Right atrium auricular region (tissue), 2 donors: Measurements from ENCODE around the gene GABRG3. TPM values are rescaled to one million over a fixed set of nuclear protein-coding genes. Genes with fewer than 3 reads are reported as not detected.

Experiments
- DNase-seq: peaks from one replicate; pipeline ENCODE4 v3.0.0-alpha.2; 2019; ENCODE audit warnings: low spot score
- H3K27ac ChIP-seq, 2 donors: fragments of 200-600 bp; sonication (generic); 1 replicate in 1 of 2; 2 replicates in 1 of 2; pipeline ENCODE4 v1.5.1; 2016 to 2019
- H3K27me3 ChIP-seq, 2 donors: fragments of 200-600 bp; sonication (generic); one replicate each; pipeline versions ENCODE4 v1.5.1 to v1.6.0; 2017 to 2019
- H3K36me3 ChIP-seq: fragments of 200-600 bp; sonication (generic); one replicate; pipeline ENCODE4 v1.5.1; 2016
- H3K4me1 ChIP-seq, 2 donors: fragments of 200-600 bp; sonication (generic); one replicate each; pipeline versions ENCODE4 v1.5.1 to v1.6.0; 2017 to 2019
- H3K4me3 ChIP-seq, 2 donors: fragments of 200-600 bp; sonication (generic); 1 replicate in 1 of 2; 2 replicates in 1 of 2; pipeline ENCODE4 v1.5.1; 2017 to 2019; ENCODE audit warnings: mild to moderate bottlenecking in 1 of 2, moderate library complexity in 1 of 2
- H3K9me3 ChIP-seq, 2 donors: fragments of 200-600 bp; sonication (generic); one replicate each; pipeline ENCODE4 v1.5.1; 2019
- CTCF ChIP-seq, 2 donors: fragments of 200-600 bp; sonication (generic); IDR thresholded peaks; one replicate each; pipeline ENCODE4 v1.5.1; 2019; ENCODE audit warnings: antibody characterized with exemption in 2 of 2
- total RNA-seq, 2 donors: library from RNA; depleted of rRNA; stranded (reverse); fragments of >200 nt; gene quantifications; one replicate each; pipeline ENCODE4 v1.1.0, GENCODE V29; 2016

GABRG3 gene
- total RNA-seq, 2 donors from 2014 or later, result not detected

GRCh38 chr15:27480642-27481041, 509.7 kb downstream of the GABRG3 start:
- no peak for DNase-seq
- no peak for TF ChIP-seq CTCF (IDR thresholded peaks at IDR 0.05)
- no peaks in the 10 kb centered on the region for H3K36me3 ChIP-seq

GRCh38 chr15:27481768-27482167, 510.8 kb downstream of the GABRG3 start:
- TF ChIP-seq CTCF (IDR thresholded peaks at IDR 0.05), result no peak
- no peak for DNase-seq
- Histone ChIP-seq H3K4me1 (no peaks in the 10 kb centered on the region), H3K9me3 (no peaks in the 10 kb centered on the region), H3K27me3 (no peaks in the 10 kb centered on the region), H3K27ac (no peak overlapping the region), H3K4me3 (no peak overlapping the region), H3K36me3 (no peaks in the 10 kb centered on the region)

More at GRCh38 chr15:27480642-27481041, 509.7 kb downstream of the GABRG3 start:
- no peak overlapping the region for H3K27ac ChIP-seq
- no peaks in the 10 kb centered on the region for H3K9me3 ChIP-seq
- H3K27me3 ChIP-seq, result no peaks in the 10 kb centered on the region
- H3K4me3 ChIP-seq, result no peak overlapping the region
- no peaks in the 10 kb centered on the region for H3K4me1 ChIP-seq

GRCh38 chr15:27482287-27482686, 511.3 kb downstream of the GABRG3 start:
- DNase-seq, result no peak
- Histone ChIP-seq H3K4me1 (no peaks in the 10 kb centered on the region), H3K4me3 (no peak overlapping the region), H3K27ac (no peak overlapping the region), H3K27me3 (no peaks in the 10 kb centered on the region), H3K9me3 (no peaks in the 10 kb centered on the region), H3K36me3 (no peaks in the 10 kb centered on the region)
- no peak for TF ChIP-seq CTCF (IDR thresholded peaks at IDR 0.05)

- H3K4me3 ChIP-seq, result no peak overlapping the region
- TF ChIP-seq CTCF (IDR thresholded peaks at IDR 0.05), result no peak
- H3K27me3 ChIP-seq, result no peaks in the 10 kb centered on the region
- H3K27ac ChIP-seq, result no peak overlapping the region
- no peaks in the 10 kb centered on the region for H3K4me1 ChIP-seq
- H3K36me3 ChIP-seq, result no peaks in the 10 kb centered on the region
- DNase-seq, result no peak
- H3K9me3 ChIP-seq, result no peaks in the 10 kb centered on the region
These were observed 512.1 kb downstream of the GABRG3 start for GRCh38 chr15:27483124-27483523.

- DNase-seq, result no peak
- Histone ChIP-seq H3K4me1 (no peaks in the 10 kb centered on the region), H3K27ac (no peak overlapping the region), H3K9me3 (no peaks in the 10 kb centered on the region), H3K36me3 (no peaks in the 10 kb centered on the region), H3K27me3 (no peaks in the 10 kb centered on the region), H3K4me3 (no peak overlapping the region)
- TF ChIP-seq CTCF (IDR thresholded peaks at IDR 0.05), result no peak
These were observed 514.3 kb downstream of the GABRG3 start for GRCh38 chr15:27485265-27485664.

- Histone ChIP-seq H3K4me1 (no peaks in the 10 kb centered on the region), H3K4me3 (no peak overlapping the region), H3K36me3 (no peaks in the 10 kb centered on the region), H3K27me3 (no peaks in the 10 kb centered on the region), H3K9me3 (no peaks in the 10 kb centered on the region), H3K27ac (no peak overlapping the region)
- no peak for DNase-seq
- TF ChIP-seq CTCF (IDR thresholded peaks at IDR 0.05), result no peak
These were observed 515.1 kb downstream of the GABRG3 start for GRCh38 chr15:27486051-27486450.
